GM10248 (cell line): ENCODE results near the gene CNOT4.
"Not testable (repeated sequence)": the region's sequence is repeated elsewhere in the genome, so short reads cannot be mapped to it uniquely, and the experiment has no call there.

ENCODE experiments used
- CTCF ChIA-PET: fragments of 300-600 bp; sonication (Branson Sonifier 250); formaldehyde crosslinking; extraction: SDS; loops from one replicate; lab custom pipeline; 2021; ENCODE audit warnings: antibody characterized with exemption; lab: Yijun Ruan, JAX
- POLR2A ChIA-PET: fragments of 350-650 bp; sonication (Branson Sonifier 250); formaldehyde crosslinking; extraction: SDS; loops from one replicate; lab custom pipeline; 2020; ENCODE audit warnings: antibody characterized with exemption; lab: Yijun Ruan, JAX
- DNase-seq: peaks from one replicate; pipeline ENCODE4 v3.0.0; 2012; ENCODE audit errors: extremely low spot score
- TF ChIP-seq, protein P1 (sequence below): IDR thresholded peaks from 2 replicates; pipeline ENCODE4 v1.5.1; 2012; ENCODE audit warnings: mild to moderate bottlenecking, low read depth; ENCODE audit errors: extremely low read depth, missing control alignments, control extremely low read depth

Gene CNOT4

DNA sequence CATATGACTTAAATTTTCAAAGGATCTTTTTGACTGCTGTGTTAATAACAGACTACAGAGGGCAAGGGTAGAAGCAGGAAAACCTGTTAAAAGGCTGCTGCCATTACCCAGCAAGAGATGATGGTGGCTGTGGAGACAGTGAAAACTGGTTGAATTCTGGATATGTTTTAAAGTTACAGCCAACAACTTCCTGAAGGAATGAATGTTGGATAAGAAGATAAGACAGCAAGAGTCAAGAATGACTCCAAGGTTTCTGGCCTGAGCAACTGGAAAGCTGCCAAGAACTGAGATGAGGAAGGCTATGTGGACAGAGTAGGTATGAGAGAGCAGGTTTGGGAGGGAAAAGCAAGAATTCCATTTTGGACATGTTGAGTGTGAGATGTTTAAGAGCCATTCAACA is 19.1 kb downstream of the CNOT4 start:
- DNase-seq = no peak
- ChIA-PET POLR2A (no interaction called here), CTCF (no interaction called here)
- TF ChIP-seq, protein P1, sequence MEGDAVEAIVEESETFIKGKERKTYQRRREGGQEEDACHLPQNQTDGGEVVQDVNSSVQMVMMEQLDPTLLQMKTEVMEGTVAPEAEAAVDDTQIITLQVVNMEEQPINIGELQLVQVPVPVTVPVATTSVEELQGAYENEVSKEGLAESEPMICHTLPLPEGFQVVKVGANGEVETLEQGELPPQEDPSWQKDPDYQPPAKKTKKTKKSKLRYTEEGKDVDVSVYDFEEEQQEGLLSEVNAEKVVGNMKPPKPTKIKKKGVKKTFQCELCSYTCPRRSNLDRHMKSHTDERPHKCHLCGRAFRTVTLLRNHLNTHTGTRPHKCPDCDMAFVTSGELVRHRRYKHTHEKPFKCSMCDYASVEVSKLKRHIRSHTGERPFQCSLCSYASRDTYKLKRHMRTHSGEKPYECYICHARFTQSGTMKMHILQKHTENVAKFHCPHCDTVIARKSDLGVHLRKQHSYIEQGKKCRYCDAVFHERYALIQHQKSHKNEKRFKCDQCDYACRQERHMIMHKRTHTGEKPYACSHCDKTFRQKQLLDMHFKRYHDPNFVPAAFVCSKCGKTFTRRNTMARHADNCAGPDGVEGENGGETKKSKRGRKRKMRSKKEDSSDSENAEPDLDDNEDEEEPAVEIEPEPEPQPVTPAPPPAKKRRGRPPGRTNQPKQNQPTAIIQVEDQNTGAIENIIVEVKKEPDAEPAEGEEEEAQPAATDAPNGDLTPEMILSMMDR = no peak

DNA sequence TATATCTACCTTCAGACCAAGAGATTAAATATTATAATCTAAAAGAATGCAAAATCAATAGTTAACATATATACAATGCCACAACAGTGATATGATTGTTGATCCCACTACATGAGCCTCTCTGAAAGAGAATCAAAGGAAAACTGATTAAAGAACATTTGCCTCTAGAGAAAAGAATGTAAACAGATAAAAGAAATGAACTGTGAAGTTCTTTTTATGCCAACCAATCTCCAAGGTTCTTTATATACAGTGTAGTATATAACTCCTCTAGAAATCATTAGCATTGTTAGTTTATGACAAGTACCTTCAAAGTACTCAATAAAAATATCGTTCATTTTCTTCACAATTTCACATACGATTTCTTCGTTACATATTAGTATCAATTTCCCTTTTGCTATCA is 20.1 kb downstream of the CNOT4 start:
- DNase-seq = no peak
- TF ChIP-seq, protein P1 = no peak
- ChIA-PET POLR2A (no interaction called here), CTCF (interaction anchor here (1.8 kb wide), 1 partner anchor 11 kb away, joined by 5 read pairs; no protein-coding TSS in a partner anchor)

DNA sequence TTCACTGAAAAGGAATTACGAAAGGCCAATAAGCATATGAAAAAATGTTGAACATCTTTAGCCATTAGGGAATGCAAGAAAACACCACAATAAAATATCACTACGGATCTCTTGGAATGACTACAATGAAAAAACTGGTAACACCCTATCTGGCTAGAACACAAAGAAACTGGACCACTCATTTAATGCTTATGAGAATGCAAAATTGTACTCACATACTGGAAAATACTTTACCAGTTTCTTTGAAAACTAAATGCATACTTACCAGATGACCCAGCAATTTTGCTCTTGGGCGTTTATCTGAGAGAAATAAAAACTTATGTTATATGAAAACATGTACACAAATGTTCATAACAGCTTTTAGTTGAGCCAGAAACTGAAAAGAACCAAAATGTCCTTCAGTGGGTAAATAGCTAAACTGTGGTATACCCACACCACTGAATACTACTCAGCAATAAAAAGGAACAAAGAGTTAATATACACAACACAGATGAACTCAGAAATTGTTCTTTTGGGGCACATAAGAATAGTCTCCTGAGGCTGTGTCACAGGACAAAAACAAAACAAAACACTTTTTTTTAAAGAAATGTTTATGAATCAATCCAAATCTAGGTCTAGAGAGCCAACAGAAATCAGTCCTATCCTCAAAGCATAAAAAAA is 23.5 kb downstream of the CNOT4 start:
- DNase-seq = no peak
- CTCF ChIA-PET = interaction anchor here (0.9 to 1.4 kb wide), 2 partner anchors 11 to 20 kb away, joined by 3 to 4 read pairs; no protein-coding TSS in a partner anchor
- TF ChIP-seq, protein P1 = no peak
- POLR2A ChIA-PET = no interaction called here

DNA sequence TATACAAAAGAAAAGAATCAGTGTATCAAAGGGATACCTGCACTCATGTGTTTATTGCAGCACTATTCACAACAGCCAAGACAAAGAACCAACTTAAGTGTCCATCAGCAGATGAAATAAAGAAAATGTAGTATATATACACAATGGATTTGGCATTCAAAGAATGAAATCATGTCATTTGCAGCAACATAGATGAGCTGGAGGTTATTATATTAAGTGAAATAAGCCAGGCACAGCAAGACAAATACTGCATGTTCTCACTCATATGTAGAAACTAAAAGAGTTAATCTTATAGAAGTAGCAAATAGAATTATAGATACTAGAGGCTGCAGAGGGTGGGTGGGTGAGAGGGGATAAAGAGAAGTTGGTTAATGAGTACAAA is 28.3 kb downstream of the CNOT4 start:
- POLR2A ChIA-PET = no interaction called here
- CTCF ChIA-PET = no interaction called here
- DNase-seq = no peak
- TF ChIP-seq, protein P1 = no peak

DNA sequence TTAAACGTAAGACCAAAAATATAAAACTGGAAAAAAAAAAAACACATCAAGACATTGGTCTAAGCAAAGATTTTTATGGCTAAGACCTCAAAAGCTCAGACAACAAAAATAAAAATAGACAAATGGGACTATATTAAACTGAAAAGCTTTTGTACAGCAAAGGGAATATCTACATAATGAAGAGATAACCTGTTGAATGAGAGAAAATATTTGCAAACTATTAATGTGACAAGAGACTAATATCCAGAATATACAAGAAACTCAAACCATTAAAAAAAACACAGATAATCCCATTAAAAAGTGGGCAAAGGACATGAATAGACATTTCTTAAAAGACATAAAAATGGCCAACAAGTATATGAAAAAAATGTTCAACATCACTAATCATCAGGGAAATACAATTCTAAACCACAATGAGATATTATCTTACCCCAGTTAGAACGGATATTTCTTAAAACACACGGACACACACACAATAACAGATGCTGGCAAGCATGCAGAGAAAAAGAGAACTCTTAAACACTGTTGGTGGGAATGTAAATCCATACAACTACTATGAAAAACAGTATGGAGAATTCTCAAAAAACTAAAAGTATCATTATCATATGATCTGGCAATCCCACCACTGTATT is 28.8 kb downstream of the CNOT4 start:
- ChIA-PET POLR2A (no interaction called here), CTCF (interaction anchor here (1.3 kb wide), 1 partner anchor 26 kb away, joined by 3 read pairs; no protein-coding TSS in a partner anchor)

DNA sequence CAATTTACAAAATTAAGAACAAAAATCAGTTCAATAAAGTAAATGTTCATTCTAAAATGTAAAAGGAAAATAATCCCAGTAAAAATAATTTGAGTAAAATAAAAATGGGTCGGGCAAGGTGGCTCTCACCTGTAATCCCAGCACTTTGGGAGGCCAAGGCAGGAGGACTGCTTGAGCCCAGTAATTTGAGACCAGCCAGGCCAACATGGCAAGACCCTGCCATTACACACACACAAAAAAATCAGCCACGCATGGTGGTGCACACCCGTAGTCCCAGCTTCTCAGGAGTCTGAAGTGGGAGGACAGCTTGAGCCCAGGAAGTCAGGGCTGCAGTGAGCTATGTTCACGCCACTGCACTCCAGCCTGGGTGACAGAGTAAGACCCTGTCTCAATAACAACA is 34.4 kb downstream of the CNOT4 start:
- ChIA-PET CTCF (interaction anchor here (1.0 to 1.1 kb wide), 2 partner anchors 10 to 11 kb away, joined by 3 read pairs; no protein-coding TSS in a partner anchor), POLR2A (no interaction called here)
- DNase-seq = no peak
- TF ChIP-seq, protein P1 = no peak

More for the DNA sequence above, 28.8 kb downstream of the CNOT4 start:
- no peak for DNase-seq
- TF ChIP-seq, protein P1 = no peak

DNA sequence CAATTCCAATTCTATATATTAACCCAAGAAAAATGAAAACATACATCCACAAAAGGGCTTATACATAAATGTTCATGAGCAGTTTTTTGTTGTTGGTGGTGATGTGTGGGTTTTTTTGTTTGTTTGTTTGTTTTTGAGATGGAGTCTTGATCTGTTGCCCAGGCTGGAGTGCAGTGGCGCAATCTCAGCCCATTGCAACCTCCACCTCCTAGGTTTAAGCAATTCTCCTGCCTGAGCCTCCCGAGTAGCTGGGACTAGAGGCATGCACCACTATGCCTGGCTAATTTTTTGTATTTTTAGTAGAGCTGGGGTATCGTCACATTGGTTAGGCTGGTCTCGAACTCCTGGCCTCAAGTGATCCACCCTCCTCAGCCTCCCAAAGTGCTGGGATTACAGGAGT is 40.2 kb downstream of the CNOT4 start:
- ChIA-PET POLR2A (interaction anchor here (0.5 kb wide), 1 partner anchor 9 kb away, joined by 3 read pairs; no protein-coding TSS in a partner anchor), CTCF (interaction anchor here (1.4 to 1.5 kb wide), 3 partner anchors 23 to 194 kb away, joined by 3 to 4 read pairs (median 4); no protein-coding TSS in a partner anchor)
- DNase-seq = not testable (repeated sequence)
